C4-2B (cell line): Measurements from ENCODE around the gene MEX3B.
A peak's percentile ranks its signal among the peaks of the same experiment; 100 is the strongest.

Source experiments
- H3K27ac ChIP-seq: fragments of 450-650 bp; 2 replicates; pipeline ENCODE4 v1.5.1; 2017
- ZFX ChIP-seq: fragments of 450-650 bp; IDR thresholded peaks from 2 replicates; pipeline ENCODE4 v1.6.1; 2017
- TF ChIP-seq, protein P1 (sequence below): fragments of 450-650 bp; conservative IDR thresholded peaks from 2 replicates; pipeline ENCODE4 v1.5.1; 2017; ENCODE audit warnings: mild to moderate bottlenecking

MEX3B gene

DNA sequence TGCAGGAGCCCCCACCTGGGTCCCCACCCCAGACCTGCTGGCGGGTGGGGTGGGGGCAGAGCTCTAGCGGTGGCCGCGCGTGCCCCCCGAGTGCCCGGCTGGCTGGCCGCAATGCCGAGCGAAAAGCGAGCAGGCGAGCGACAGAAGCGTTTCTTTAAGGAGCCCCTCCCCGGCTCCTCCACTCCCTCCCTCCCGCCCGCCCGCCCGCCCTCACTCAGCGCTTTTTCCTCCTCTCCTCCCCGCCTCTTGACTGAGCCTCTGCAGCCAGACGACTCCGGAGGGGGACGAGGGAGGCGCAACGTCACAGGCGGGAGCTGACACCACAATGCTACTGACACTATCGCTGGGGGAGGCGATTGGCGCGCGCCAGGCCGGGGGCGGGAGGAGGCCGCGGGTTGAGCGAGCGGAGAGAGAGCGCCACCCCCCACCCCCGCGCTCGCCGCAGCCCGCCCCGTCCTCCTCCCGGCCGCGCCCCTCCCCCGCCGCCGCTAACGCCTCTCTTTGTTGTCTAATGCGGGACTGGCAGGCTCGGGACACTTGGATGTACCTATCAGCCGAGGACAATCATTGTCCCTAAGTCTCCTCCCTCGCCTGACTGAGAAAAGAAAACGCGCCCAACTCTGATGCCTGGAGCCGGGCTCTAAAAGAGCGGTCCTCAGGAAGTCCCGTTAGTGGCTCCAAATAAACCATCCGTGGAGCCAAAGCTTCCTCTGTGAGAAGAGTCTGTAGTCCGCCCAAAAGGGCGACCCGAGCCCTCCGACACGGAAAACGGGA lies at the start of gene MEX3B:
Gene MEX3B, minus strand, starts transcription at position 127 of the 774 bp plus-strand sequence. CDS start 313 bp downstream, outside the sequence.
- TF ChIP-seq ZFX, result no peak
- TF ChIP-seq, protein P1, sequence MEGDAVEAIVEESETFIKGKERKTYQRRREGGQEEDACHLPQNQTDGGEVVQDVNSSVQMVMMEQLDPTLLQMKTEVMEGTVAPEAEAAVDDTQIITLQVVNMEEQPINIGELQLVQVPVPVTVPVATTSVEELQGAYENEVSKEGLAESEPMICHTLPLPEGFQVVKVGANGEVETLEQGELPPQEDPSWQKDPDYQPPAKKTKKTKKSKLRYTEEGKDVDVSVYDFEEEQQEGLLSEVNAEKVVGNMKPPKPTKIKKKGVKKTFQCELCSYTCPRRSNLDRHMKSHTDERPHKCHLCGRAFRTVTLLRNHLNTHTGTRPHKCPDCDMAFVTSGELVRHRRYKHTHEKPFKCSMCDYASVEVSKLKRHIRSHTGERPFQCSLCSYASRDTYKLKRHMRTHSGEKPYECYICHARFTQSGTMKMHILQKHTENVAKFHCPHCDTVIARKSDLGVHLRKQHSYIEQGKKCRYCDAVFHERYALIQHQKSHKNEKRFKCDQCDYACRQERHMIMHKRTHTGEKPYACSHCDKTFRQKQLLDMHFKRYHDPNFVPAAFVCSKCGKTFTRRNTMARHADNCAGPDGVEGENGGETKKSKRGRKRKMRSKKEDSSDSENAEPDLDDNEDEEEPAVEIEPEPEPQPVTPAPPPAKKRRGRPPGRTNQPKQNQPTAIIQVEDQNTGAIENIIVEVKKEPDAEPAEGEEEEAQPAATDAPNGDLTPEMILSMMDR, result no peak
- peak within 1 kb of the TSS; percentile 87 for H3K27ac ChIP-seq

DNA sequence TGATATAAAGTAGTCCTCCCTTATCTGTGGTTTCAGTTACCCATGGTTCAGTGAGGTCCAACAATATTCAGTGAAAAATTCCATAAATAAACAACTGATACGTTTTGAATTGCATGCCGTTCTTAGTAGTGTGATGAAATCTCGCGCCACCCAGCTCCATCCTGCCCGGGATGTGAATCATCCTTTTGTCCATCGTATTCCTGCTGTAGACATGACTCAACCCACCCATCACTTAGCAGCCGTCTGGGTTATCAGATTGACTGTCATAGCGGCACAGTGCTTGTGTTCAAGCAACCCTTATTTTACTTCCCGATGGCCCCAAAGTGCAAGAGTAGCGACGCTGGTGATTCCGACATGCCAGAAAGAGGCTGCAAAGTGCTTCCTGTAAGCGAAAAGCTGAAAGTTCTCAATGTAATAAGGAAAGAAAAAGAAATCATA lies 48.0 kb upstream of the MEX3B start:
- TF ChIP-seq, protein P1, result no peak
- TF ChIP-seq ZFX, result no peak
- H3K27ac ChIP-seq, result no peak overlapping the region

DNA sequence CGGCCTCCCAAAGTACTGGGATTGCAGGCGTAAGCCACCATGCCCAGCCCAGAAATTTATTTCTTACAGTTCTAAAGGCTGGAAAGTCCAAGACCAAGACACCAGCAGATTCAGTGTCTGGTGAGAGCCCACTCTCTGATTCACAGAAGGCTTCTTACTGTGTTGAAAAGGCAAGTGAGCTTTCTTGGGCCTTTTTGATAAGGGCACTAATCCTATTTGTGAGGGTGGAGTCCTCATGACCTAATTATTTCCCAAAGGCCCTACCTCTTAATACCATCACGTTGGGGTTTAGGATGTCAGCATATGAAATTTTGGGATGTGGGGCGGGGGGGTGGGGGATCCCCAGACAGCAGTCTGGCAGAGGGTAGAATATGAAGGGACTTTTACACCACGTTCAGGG lies 47.5 kb upstream of the MEX3B start:
- no peak overlapping the region for H3K27ac ChIP-seq
- TF ChIP-seq, protein P1, result no peak
- TF ChIP-seq ZFX, result no peak

DNA sequence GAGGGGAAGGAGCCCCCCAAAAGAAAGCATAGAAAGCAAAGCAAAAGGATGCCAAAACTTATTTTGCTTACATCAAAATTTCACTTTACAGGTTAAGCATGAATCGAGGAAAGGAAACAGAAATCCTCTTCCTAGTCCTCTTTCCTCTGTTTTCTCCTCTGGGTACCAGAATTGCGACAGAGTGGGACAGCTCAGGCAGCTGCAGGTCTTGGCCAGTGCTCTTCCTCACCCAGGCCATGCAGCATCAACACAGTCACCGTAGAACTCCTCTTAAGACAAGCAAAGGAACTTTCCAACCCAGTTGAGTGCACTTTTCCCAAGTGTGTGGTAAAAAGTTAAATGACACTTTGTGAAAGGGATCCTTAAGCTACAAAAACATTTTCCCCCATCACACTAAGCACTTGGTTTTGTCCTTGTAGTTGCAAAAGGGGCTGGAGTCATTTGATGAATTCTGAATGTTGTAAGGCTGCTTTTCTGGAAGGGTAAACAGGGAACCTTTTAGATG lies 45.9 kb upstream of the MEX3B start:
- no peak for TF ChIP-seq ZFX
- TF ChIP-seq, protein P1, result no peak

DNA sequence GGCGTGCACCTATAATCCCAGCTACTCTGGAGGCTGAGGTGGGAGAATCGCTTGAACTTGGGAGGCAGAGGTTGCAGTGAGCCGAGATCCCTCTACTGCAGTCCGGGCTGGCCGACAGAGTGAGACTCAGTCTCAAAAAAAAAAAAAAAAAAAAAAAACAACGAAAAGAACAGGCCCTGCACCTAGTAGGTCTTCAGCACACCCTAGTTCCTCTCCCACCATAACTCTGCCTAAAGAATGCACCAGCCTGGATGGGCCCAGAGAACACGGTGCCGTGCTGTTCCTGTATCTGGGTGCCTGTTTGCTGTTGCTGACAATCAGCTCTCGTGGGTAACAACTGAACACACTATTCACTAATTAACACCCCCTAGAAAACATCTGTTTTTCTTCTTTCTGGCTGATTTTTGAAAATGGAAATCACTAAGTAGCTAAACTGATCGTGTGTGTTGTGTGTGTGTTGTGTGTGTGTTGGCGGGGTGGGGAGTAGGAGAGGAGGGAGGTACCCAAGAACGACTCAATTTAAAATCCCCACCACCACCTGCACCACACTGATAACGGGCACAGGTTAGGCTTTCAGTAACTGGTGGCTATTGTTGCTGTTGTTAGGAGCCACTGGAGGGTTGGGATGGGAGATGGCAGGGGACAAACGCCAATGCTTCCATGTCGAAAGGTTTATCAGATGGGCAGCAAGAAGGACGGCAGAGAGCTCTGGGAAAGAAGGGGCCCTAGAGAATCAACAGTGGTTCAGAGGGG lies 40.6 kb upstream of the MEX3B start:
- no peak overlapping the region for H3K27ac ChIP-seq
- no peak for TF ChIP-seq ZFX
- TF ChIP-seq, protein P1, result no peak

More for the DNA sequence above, 45.9 kb upstream of the MEX3B start:
- H3K27ac ChIP-seq, result no peak overlapping the region

DNA sequence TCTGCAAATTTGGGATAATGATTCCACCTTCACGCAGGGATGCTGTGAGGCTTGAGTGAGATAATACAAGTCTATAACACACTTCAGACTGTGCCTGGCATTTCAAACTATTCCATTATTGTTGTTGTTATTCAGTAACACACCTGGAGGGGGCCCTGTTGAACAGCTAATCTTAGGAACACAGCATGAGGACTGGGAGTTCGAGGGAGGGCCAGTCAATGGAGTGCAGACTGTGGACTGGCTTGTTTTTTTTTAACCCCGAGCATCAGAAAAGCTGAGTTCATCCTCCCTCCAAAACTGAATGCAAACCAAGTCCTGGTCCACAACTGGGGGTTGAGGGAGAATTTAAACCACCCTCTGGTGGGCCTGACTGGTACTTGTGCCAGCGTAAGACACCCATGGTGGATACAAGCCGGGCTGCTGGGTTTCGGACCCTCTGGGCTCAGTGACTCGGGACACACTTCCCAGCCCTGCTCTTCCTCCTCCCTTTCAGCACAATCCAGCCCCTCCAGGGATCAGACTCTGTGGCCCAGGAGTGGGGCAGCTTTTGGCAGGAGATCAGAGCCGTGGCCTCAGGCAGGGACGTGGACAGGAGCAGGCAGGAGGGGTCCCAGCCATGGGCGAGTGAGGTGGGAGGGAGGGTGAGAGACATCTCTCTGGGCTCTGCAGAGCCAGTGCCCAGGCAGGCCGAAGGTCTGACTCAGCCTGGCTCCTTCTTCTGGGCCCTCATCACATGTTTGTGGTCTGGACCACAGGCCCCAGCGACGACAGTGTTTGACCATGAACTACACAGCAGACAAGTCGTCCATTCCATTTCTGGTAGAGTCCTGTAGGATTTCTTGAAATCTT lies 36.3 kb upstream of the MEX3B start:
- peak overlapping the region; percentile 2; the same call in 1 of the 2 replicates for H3K27ac ChIP-seq
- TF ChIP-seq, protein P1, result no peak
- TF ChIP-seq ZFX, result no peak
